A549 (cell line): ENCODE measurements around the gene ELFN1. TPM values are rescaled to one million over a fixed set of nuclear protein-coding genes. Genes with fewer than 3 reads are reported as not detected.

Source experiments
- ATAC-seq, 2 experiments: fragments of 200-7000 bp in 1 of 2; fragments of >200 bp in 1 of 2; cut with Nextera tagmentation in 1 of 2; cut with Tn5 transposase in 1 of 2; 3 replicates each; pipeline versions ENCODE4 v1.8.0 to v1.9.1; 2018 to 2020; ENCODE audit warnings: mild to moderate bottlenecking in 1 of 2, moderate library complexity in 1 of 2
- CTCF ChIA-PET: fragments of 300-600 bp; sonication (Branson Sonifier 250); formaldehyde crosslinking; extraction: SDS; loops from one replicate; lab custom pipeline; 2021; ENCODE audit warnings: antibody characterized with exemption, inconsistent platforms; lab: Yijun Ruan, JAX
- POLR2A ChIA-PET: fragments of 350-600 bp; formaldehyde crosslinking; extraction: SDS; loops from one replicate; lab custom pipeline; 2021; ENCODE audit warnings: antibody characterized with exemption, inconsistent platforms; lab: Yijun Ruan, JAX
- DNase-seq, 2 experiments: peaks; one replicate each; pipeline versions ENCODE4 v3.0.0 to v3.0.0-alpha.2; 2011 to 2016; ENCODE audit warnings: low read depth in 1 of 2, low spot score in 1 of 2
- FAIRE-seq: peaks from 2 replicates; lab custom pipeline; 2011; peaks lifted over from hg19 to GRCh38; lab: Jason Lieb, UNC
- H3K27ac ChIP-seq, 2 experiments: fragments of >200 bp; sonication (Bioruptor Twin); formaldehyde crosslinking; 3 replicates each; pipeline ENCODE4 v1.5.1; 2016 to 2017
- H3K4me1 ChIP-seq: fragments of >200 bp; sonication (Bioruptor Twin); formaldehyde crosslinking; 3 replicates; pipeline ENCODE4 v1.6.1; 2016
- H3K4me2 ChIP-seq: fragments of >200 bp; sonication (Bioruptor Twin); formaldehyde crosslinking; 3 replicates; pipeline ENCODE4 v1.6.1; 2016
- H3K4me3 ChIP-seq: fragments of >200 bp; sonication (Bioruptor Twin); formaldehyde crosslinking; 3 replicates; pipeline ENCODE4 v1.5.1; 2016
- H3K9me3 ChIP-seq: fragments of >200 bp; sonication (Bioruptor Twin); formaldehyde crosslinking; 3 replicates; pipeline ENCODE4 v1.6.1; 2016
- BHLHE40 ChIP-seq: IDR thresholded peaks from 2 replicates; pipeline ENCODE4 v1.6.1; 2012; ENCODE audit warnings: low read depth, low read length, inconsistent platforms
- CEBPB ChIP-seq, 2 experiments: fragments of >200 bp in 1 of 2; sonication (Bioruptor Twin) in 1 of 2; formaldehyde crosslinking in 1 of 2; IDR thresholded peaks; 2 replicates each; pipeline ENCODE4 v1.6.1; 2012 to 2016
- EHMT2 ChIP-seq: fragments of 200-600 bp; sonication (generic); IDR thresholded peaks from 2 replicates; pipeline ENCODE4 v1.6.1; 2016; ENCODE audit warnings: antibody characterized with exemption, low read depth, mild to moderate bottlenecking, moderate library complexity
- FOSL2 ChIP-seq, 2 experiments: fragments of 450-650 bp in 1 of 2; fragments of >200 bp in 1 of 2; sonication (Bioruptor Twin) in 1 of 2; formaldehyde crosslinking; IDR thresholded peaks; 2 replicates each; pipeline versions ENCODE4 v1.5.0 to v1.6.1; 2016 to 2020; ENCODE audit warnings: mild to moderate bottlenecking in 1 of 2, moderate library complexity in 1 of 2
- FOXS1 ChIP-seq: fragments of 250-450 bp; sonication (Bioruptor Pico); IDR thresholded peaks from 2 replicates; pipeline ENCODE4 v1.5.0; 2020; ENCODE audit warnings: mild to moderate bottlenecking, moderate library complexity
- HOXB5 ChIP-seq: fragments of 250-450 bp; sonication (Bioruptor Pico); IDR thresholded peaks from 2 replicates; pipeline ENCODE4 v1.5.0; 2020; ENCODE audit warnings: mild to moderate bottlenecking, moderate library complexity
- JUN ChIP-seq, 2 experiments: fragments of >200 bp; sonication (Bioruptor Twin); formaldehyde crosslinking; IDR thresholded peaks; 2 replicates in 1 of 2; 3 replicates in 1 of 2; pipeline ENCODE4 v1.6.1; 2016 to 2017
- KDM1A ChIP-seq: fragments of 200-600 bp; sonication (generic); IDR thresholded peaks from 2 replicates; pipeline ENCODE4 v1.6.1; 2016; ENCODE audit warnings: low read depth, mild to moderate bottlenecking
- MAFK ChIP-seq: fragments of 450-650 bp; IDR thresholded peaks from 2 replicates; pipeline ENCODE4 v1.6.1; 2014; ENCODE audit not compliant: partially characterized antibody
- NFE2L2 ChIP-seq: fragments of 150-350 bp; conservative IDR thresholded peaks from 2 replicates; pipeline ENCODE4 v1.6.1; 2014; ENCODE audit warnings: low read length
- POLR2A ChIP-seq: IDR thresholded peaks from 2 replicates; pipeline ENCODE4 v1.6.1; 2012; ENCODE audit warnings: mild to moderate bottlenecking, low read length
- RAD21 ChIP-seq, 2 experiments: fragments of >200 bp in 1 of 2; sonication (Bioruptor Twin) in 1 of 2; formaldehyde crosslinking in 1 of 2; IDR thresholded peaks in 1 of 2; conservative IDR thresholded peaks in 1 of 2; 2 replicates in 1 of 2; 3 replicates in 1 of 2; pipeline ENCODE4 v1.6.1; 2012 to 2018; ENCODE audit warnings: inconsistent platforms in 1 of 2
- REST ChIP-seq: fragments of 200-600 bp; sonication (generic); IDR thresholded peaks from 2 replicates; pipeline ENCODE4 v1.6.1; 2016; ENCODE audit warnings: antibody characterized with exemption, mild to moderate bottlenecking, moderate library complexity
- RFX5 ChIP-seq: fragments of 450-650 bp; IDR thresholded peaks from 2 replicates; pipeline ENCODE4 v1.7.1; 2014; ENCODE audit warnings: antibody characterized with exemption, mild to moderate bottlenecking, moderate library complexity
- SMC3 ChIP-seq: fragments of >200 bp; sonication (Bioruptor Twin); formaldehyde crosslinking; IDR thresholded peaks from 3 replicates; pipeline ENCODE4 v1.6.1; 2018; ENCODE audit warnings: inconsistent platforms
- SREBF2 ChIP-seq: fragments of 450-650 bp; IDR thresholded peaks from 2 replicates; pipeline ENCODE4 v1.6.1; 2014; ENCODE audit warnings: mild to moderate bottlenecking, moderate library complexity
- TP53 ChIP-seq: fragments of 250-450 bp; sonication (Bioruptor Pico); IDR thresholded peaks from 2 replicates; pipeline ENCODE4 v1.5.0; 2021; ENCODE audit warnings: mild to moderate bottlenecking, moderate library complexity
- ZC3H11A ChIP-seq: fragments of 450-650 bp; IDR thresholded peaks from 2 replicates; pipeline ENCODE4 v1.6.1; 2014; ENCODE audit warnings: antibody characterized with exemption, mild to moderate bottlenecking
- ZSCAN20 ChIP-seq: fragments of 250-450 bp; sonication (Bioruptor Pico); IDR thresholded peaks from 2 replicates; pipeline ENCODE4 v1.8.0; 2022; ENCODE audit warnings: mild to moderate bottlenecking, moderate library complexity
- WGBS: methylation state at CpG from one replicate; pipeline ENCODE4 v1.1.6; 2017; ENCODE audit errors: missing lambda C conversion rate; 5-methylcytosine and 5-hydroxymethylcytosine counted together
- polyA plus RNA-seq, 4 experiments: library from polyadenylated mRNA; depleted of rRNA in 3 of 4; stranded (reverse); fragments of >200 nt; fragmentation: RNase III in 1 of 4; extraction: RNeasy Plus Mini Kit Qiagen cat#74134 plus additional on column Dnase treatment in 1 of 4; gene quantifications; 2 replicates in 3 of 4; 3 replicates in 1 of 4; pipeline ENCODE4 v1.2.3, GENCODE V29; 2011 to 2017
- TF ChIP-seq, protein P1 (sequence below): fragments of >200 bp; sonication (Bioruptor Twin); formaldehyde crosslinking; IDR thresholded peaks from 3 replicates; pipeline ENCODE4 v1.5.1; 2016

ELFN1 gene
- polyA plus RNA-seq, 2 of the 4 experiments (the other 2 are of a cell fraction): 0.08 to 0.10 TPM

GRCh38 chr7:1733206-1733907, 63.3 kb downstream of the ELFN1 start (continued):
- TF ChIP-seq REST (no peak), MAFK (no peak)

DNA sequence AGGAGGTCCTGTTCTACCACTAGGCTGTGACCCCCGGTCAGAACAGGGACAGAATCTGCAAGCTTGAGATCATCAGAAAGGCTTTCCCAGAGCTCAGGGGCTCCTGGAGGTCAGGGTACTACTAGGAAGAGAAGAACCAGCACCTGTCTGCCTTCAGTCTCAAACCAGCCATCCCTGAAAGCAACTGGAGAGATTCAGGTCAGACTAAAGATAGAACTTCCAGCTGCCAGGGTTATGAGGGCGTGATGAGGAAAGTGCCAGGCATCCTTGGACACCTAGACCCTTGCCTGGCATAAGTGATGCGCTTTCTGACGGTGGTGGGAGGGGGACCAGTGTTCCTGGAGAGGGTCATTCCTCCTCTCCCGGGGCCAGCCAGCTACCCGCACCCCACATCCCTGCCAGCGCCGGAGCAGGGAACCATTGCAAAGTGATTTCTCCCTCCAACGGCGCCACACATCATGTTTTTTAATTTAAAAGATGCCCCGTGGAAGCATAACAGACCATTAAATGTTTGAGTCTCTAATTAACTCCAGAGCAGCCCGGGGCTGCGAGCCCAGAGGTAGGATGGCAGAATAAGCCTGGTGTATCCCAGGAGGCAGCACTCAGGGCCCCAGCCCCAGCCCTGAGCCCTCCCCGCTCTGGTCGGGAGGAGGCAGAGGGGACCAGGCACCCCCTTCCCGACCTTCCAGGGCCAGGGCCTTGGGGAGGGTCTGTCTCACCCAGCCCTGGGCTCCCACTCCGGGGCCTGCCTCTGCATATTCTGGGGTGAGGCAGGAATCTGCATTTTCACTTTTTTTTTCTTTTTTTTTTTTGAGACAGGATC, 64.0 kb downstream of the ELFN1 start:
- ATAC-seq: no peak
- no peak for DNase-seq
- Histone ChIP-seq H3K4me2 (no peak overlapping the region), H3K4me1 (no peaks in the 10 kb centered on the region), H3K9me3 (peaks cover 18% of the 10 kb centered on the region), H3K4me3 (no peak overlapping the region), H3K27ac (no peak overlapping the region)
- ChIA-PET POLR2A (no interaction called here), CTCF (no interaction called here)
- WGBS: 44% methylated on average over 16 of the region's 17 CpGs
- TF ChIP-seq FOXS1 (CRISPR knock-in tag) (no peak), TP53 (CRISPR knock-in tag) (no peak), NFE2L2 (no peak), KDM1A (no peak), SREBF2 (no peak), ZSCAN20 (no peak), EHMT2 (no peak), MAFK (no peak), SMC3 (no peak), RFX5 (no peak)
- TF ChIP-seq, protein P1, sequence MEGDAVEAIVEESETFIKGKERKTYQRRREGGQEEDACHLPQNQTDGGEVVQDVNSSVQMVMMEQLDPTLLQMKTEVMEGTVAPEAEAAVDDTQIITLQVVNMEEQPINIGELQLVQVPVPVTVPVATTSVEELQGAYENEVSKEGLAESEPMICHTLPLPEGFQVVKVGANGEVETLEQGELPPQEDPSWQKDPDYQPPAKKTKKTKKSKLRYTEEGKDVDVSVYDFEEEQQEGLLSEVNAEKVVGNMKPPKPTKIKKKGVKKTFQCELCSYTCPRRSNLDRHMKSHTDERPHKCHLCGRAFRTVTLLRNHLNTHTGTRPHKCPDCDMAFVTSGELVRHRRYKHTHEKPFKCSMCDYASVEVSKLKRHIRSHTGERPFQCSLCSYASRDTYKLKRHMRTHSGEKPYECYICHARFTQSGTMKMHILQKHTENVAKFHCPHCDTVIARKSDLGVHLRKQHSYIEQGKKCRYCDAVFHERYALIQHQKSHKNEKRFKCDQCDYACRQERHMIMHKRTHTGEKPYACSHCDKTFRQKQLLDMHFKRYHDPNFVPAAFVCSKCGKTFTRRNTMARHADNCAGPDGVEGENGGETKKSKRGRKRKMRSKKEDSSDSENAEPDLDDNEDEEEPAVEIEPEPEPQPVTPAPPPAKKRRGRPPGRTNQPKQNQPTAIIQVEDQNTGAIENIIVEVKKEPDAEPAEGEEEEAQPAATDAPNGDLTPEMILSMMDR: no peak
- no peak for FAIRE-seq

DNA sequence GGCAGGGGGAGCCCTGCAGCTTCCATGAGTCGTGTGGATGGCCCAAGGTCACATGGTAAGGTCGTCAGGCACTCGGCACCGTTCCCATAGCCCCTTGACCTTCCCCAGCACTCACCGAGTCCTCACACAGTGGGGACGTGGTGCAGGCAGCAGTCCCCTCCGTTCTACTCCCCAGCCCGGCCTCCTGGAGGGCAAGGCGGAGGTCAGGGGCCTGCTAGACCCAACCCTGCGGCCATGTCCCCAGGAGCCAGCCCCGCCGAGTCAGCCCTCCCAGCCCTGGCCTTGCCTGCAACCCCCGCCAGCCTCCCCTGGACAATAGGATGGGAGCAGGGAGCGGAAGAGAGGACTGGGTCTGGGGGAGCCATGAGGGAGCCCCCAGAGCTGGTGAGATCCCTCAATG, 65.2 kb downstream of the ELFN1 start:
- 42% methylated on average over 5 of the region's 14 CpGs for WGBS
- H3K4me3 ChIP-seq: no peak overlapping the region
- no peak for DNase-seq
- H3K4me1 ChIP-seq: no peaks in the 10 kb centered on the region
- POLR2A ChIA-PET: no interaction called here
- TF ChIP-seq BHLHE40: no peak
- TF ChIP-seq SMC3: no peak
- TF ChIP-seq HOXB5 (CRISPR knock-in tag): no peak
- TF ChIP-seq JUN (IDR thresholded peaks at IDR 0.05): no peak
- TF ChIP-seq CEBPB (IDR thresholded peaks at IDR 0.05): no peak
- TF ChIP-seq RAD21 (conservative IDR thresholded peaks at IDR 0.05 in 1 of 2, IDR thresholded peaks at IDR 0.05 in 1 of 2): no peak
- TF ChIP-seq ZC3H11A: no peak
- TF ChIP-seq POLR2A: no peak
- no peak for TF ChIP-seq FOSL2 (IDR thresholded peaks at IDR 0.05)
- no peak for TF ChIP-seq FOSL2 (CRISPR knock-in tag; IDR thresholded peaks at IDR 0.05)
- H3K27ac ChIP-seq: no peak overlapping the region
- no peak for ATAC-seq
- no peak for FAIRE-seq
- CTCF ChIA-PET: no interaction called here
- H3K9me3 ChIP-seq: peaks cover 7% of the 10 kb centered on the region
- no peak overlapping the region for H3K4me2 ChIP-seq
